Measurements from ENCODE around the gene BSG.
"Not testable (repeated sequence)": the region's sequence is repeated elsewhere in the genome, so short reads cannot be mapped to it uniquely, and the experiment has no call there.

- TF ChIP-seq, protein P1, sequence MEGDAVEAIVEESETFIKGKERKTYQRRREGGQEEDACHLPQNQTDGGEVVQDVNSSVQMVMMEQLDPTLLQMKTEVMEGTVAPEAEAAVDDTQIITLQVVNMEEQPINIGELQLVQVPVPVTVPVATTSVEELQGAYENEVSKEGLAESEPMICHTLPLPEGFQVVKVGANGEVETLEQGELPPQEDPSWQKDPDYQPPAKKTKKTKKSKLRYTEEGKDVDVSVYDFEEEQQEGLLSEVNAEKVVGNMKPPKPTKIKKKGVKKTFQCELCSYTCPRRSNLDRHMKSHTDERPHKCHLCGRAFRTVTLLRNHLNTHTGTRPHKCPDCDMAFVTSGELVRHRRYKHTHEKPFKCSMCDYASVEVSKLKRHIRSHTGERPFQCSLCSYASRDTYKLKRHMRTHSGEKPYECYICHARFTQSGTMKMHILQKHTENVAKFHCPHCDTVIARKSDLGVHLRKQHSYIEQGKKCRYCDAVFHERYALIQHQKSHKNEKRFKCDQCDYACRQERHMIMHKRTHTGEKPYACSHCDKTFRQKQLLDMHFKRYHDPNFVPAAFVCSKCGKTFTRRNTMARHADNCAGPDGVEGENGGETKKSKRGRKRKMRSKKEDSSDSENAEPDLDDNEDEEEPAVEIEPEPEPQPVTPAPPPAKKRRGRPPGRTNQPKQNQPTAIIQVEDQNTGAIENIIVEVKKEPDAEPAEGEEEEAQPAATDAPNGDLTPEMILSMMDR (IDR thresholded peaks at IDR 0.05; ENCODE audit: poor library complexity): not testable (repeated sequence)
- TF ChIP-seq EZH2 (IDR thresholded peaks at IDR 0.05; ENCODE audit: borderline replicate concordance); EZH2phosphoT487 (IDR thresholded peaks at IDR 0.05; ENCODE audit: low read depth, severe bottlenecking, unreplicated experiment): not testable (repeated sequence)
These were observed 57.1 kb downstream of the BSG start for GRCh38 chr19:629515-629914.

All from hepatocyte (in vitro differentiated cells).